ENCODE data around the gene ABHD17C.

ABHD17C gene

DNA sequence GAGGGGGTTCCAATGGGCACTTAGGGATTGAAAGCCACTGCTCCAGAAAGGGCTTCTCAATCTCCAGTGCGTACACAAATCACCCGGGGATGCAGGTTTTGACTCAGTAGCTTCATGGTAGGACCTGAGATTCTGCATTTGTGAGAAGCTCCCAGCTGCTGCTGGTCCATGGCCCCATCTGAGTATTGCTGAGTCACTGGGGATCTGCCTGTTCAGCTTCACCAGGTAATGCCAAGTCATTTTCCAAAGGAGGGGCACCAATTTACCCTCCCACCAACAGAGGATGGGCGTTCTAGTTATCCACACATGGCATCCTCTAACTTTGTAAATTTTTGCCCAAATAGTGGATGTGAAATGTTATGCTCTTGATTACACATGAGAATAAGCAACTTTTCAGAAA, 71.2 kb downstream of the ABHD17C start:
- no peak for DNase-seq (ENCODE audit: low spot score)

DNA sequence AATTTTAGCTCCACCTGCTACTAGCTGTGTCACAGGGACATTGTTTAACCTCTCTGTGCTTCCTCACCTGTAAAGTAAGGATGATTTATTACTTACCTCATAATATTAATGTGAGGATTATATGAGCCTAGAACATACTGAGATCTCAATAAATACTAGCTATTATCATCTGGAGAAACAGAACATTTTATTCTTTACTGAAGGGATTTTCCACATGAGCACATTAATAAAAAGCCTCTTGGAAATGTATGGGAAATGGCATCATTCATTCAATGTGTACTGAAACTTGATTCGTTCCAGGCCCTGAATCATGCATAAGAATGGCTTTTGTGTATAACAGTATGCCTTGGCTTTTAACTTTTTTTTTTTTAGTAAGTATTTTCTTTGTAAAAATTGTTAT, 73.0 kb downstream of the ABHD17C start:
- no peak for DNase-seq (ENCODE audit: low spot score)

DNA sequence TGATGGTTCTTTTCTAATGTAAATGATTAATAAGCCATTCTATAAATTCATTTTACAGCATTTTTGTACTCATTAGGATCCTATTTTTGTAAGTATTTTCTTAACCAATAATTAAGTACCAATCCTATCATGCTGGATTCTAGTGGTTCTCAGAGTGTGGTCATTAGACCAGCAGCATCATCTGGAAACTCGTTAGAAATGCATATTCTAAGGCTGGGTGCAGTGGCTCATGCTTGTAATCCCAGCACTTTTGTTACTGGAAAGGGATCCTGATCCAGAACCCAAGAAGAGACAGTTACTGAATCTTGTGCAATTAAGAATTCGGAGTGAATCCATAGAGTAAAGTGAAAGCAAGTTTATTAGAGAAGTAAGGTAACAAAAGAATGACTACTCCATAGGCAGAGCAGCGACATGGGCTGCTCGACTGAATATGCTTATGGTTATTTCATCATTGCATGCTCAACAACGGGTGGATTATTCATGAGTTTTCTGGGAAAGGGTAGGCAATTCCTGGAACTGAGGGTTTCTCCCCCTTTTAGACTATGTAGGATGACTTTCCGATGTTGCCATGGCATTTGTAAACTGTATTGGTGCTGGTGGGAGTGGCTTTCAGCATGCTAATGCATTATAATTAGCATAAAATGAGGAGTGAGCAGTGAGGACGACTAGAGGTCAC, 74.2 kb downstream of the ABHD17C start:
- no peak for DNase-seq (ENCODE audit: low spot score)

DNA sequence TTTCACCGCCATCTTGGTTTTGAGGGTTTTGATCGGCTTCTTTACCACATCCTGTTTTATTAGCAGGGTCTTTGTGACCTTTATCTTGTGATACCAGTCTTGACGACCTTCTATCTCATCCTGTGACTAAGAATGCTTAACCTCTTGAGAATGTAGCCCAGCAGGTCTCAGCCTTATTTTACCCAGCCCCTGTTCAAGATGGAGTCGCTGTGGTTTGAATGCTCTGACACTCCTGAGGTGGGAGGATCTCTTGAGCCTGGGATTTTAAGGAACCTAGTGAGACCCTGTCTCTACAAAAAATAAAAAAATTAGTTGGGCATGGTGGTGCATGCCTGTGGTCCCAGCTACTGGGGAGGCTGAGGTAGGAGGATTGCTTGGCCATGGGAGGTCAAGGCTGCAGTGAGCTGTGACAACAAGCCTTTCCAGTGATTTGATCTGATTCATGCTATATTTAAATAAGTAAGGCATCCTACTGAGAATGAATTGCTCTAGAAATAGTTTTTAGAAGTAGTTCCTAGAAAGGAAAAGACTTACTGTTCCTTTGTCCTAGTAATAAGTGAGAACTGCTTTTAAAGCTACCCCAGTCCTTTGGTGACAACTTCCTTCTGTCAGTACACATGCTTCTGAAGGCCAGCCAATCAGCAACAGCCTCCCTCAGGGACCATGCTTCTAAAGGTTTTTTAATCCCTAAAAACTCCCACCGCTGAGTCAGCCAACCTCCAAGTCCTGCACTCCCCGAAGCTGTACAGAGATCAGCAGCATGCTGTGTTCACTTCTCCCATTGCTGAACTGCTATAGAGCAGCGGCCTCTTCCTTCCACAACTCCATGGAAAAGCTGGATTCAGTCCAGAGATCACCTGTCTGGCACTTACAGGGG, 75.0 kb downstream of the ABHD17C start:
- no peak for DNase-seq (ENCODE audit: low spot score)

DNA sequence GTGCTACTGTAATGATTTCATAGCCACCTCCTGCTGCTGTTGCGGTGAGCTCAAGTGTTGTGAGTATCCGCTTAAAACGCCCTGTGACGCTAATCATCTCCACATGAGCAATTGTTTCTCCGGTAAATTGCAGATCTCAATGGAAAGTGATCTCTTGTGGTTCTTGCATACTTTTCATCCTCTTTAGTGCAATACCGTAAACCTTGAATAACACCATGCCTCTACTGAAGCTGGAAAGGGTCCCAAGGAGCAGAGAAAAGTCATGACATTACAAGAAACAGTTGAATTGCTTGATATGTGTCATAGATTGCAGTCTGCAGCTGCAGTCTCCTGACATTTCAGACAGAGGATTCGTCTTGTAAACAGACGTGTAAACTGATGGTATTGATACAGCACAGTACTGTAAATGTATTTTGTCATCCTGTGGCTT, 78.0 kb downstream of the ABHD17C start:
- DNase-seq (ENCODE audit: low spot score): no peak

DNA sequence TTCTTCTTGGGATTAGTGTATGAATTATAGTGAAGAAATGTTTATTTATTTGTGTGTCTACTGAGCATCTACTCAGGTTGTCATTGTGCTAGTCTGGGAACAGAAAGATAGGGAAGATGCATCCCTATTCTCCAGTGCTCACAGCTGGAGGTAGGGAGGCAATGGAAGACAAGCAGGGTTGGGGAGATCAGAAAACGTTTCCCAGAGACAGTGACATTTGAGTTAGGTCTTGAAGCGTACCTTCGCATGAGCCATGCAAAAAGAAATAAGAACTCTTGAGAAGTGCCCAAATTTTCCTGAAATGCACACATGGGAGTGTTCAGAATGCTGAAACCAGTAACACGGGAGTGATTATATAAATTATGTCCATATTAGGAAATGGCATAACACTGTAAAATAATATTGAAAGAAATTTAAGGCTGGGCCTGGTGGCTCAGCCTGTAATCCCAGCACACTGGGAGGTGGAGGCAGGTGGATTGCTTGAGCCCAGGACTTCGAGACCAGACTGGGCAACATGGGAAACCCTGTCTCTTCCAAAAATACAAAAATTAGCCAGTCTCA, 78.8 kb downstream of the ABHD17C start:
- no peak for DNase-seq (ENCODE audit: low spot score)

DNA sequence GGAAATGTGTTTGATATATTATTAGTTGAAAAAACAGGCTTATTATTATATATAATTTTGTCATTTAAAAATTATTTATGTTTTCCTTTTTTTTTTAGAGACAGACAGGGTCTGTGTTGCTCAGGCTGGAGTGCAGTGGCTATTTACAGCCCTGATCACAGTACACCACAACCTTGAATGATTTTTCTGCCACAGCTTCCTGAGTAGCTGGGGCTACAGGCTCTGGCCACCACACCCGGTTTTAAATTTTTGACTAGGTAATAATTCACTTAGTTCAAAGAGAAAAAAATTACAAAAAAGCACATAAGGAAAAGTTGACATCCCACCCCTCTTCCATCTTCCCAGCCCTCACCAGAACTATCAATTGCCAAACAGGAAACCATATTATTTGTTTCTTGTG, 79.4 kb downstream of the ABHD17C start:
- DNase-seq (ENCODE audit: low spot score): no peak

DNA sequence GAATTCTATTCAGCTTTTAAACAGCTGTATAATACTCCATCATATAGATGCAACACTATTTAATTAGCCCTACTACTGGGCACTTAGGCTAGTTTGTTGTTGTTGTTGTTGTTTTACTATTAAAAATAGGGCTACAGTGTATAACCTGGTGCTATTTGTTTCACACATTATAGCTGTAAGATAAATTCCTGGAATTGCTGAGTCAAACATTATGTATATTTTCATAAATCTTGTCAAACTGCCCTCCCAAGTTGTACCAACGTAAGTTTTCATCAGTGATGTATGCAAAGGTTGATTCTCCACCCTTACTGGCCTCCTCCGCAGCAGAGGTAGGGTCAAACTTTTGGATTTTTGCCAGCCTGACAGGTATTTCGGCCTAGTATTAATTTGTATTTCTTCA, 80.2 kb downstream of the ABHD17C start:
- no peak for DNase-seq (ENCODE audit: low spot score)

DNA sequence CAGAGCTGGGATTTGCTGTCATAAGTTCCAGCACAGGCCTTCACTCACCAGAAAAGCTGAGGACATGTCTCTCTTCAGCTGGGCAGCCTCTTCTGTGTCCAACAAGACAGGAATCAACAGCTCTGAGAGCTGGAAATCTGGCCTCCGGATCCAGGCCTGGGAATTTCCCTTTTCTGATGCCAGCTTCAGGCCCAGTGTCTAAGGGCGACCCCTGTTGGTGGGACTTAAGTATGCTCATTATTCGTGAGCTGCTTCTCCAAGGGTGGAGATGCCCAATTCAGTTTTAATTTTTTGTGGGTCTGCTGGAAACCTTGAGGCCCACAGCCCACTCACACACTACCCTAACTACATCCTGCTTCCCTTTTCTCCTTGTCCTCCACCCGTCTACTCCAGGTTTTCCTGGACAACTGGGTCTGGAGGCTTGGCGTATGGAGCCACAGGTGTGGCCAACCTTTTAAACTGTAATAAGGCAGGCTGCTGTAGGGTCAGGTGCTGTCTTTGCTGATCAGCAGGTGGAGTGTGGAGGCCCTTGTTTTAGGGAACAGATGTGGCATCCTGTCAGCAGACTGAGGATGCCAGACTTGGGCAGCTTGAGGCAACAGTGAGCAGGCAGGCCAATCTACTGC, 81.4 kb downstream of the ABHD17C start:
- peak; percentile 87 for DNase-seq (ENCODE audit: low spot score)

DNA sequence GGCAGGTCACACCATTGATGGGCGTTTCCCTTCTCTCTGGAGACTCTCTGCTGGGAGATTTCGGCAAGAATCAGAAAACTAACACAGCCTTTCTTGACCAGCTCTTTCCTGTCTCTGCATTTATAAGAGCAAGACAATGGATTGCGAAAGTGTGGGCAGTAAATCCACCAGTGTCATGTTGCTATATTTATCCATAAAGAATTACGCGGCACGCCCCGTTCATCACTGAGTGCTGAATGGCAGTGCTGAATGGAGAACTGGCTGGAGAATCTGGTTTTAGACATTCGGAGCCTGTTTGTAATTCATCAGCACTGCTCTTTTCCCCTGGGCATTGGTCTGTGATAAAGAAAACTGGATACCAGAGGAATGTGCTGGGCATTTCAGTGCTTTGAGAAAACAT, 82.0 kb downstream of the ABHD17C start:
- no peak for DNase-seq (ENCODE audit: low spot score)

DNA sequence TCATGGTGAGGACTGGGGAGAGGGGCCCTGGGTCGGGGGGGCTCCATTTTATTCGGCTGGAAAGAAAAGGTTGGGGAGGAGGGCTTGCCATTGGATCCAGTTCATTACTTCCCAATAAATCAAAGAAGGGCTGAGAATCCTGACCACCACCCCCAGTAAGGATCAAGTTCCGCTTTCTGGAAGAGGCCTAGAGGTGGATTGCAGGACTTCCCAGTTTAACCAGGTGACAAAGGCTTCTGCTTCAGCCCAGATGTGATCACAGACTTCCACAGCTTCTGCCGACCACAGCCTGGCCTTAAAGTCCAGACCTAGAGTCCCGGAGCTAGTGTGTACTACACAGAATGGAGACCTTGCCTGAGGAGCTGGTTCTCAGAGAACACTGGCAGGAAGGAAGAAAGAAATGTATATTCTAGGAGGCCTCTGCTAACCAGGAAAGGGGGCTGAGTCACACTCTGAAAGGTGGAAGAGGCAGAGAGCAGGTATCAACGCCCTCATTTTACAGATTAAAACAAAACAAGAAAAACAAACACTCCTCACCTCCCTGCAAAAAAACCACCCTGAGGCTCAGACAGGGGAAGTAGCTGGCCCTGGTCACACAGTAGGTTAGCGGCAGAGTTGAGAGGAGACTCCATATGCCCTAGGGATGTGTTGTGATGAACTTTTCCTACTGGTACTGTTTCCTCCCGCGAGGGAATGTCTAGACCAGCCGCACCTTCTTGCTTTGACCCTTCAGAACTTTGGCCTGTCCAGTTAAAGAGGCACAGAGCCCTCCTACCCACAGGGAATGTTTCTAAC, 82.9 kb downstream of the ABHD17C start:
- no peak for DNase-seq (ENCODE audit: low spot score)

DNA sequence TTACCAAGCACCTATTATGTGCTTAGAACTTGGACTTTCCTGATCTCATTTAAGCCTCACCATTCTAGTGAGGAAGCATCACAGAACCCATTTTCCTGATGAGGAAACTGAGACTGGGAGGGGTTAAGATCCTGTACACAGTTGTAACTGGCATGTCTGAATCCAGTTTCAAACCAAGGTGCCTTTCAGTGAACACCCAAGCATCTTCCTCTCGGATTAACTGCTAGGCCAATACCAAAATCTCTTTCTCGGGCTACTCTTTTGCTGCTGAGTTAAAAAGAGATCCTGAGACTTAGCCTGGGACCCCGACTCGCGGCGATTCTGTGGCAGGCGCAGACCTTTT, 83.5 kb downstream of the ABHD17C start:
- DNase-seq (ENCODE audit: low spot score): no peak

DNA sequence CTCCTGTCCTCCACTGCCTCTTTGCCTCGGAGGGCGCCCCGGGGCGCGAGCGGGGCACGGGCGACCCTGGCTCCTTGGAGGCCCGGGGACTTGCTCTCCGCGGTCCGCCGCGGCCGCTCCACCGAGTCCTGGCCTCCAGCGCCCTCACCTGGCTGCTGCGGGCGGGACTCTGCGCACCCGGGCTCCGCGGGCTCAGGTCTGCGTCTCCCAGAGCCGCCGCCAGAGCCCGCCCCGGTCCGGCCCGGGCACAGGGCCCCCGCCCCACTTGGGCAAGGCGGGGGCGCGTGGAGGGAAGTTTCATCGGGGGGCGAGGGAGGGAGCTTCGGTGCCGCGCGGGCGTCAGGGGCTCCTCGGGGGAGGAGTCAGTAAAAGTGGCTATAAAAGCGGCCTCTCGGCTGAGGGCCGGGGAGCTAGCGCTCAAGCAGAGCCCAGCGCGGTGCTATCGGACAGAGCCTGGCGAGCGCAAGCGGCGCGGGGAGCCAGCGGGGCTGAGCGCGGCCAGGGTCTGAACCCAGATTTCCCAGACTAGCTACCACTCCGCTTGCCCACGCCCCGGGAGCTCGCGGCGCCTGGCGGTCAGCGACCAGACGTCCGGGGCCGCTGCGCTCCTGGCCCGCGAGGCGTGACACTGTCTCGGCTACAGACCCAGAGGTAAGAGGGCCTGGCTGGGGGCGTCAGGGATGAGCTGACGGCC, 84.0 kb downstream of the ABHD17C start, which contains the start of gene CEMIP:
CEMIP (plus strand) TSS at position 407 of the 694 bp plus-strand sequence. CDS start 94,510 bp downstream, outside the sequence.
- DNase-seq (ENCODE audit: low spot score): peak; percentile 86

DNA sequence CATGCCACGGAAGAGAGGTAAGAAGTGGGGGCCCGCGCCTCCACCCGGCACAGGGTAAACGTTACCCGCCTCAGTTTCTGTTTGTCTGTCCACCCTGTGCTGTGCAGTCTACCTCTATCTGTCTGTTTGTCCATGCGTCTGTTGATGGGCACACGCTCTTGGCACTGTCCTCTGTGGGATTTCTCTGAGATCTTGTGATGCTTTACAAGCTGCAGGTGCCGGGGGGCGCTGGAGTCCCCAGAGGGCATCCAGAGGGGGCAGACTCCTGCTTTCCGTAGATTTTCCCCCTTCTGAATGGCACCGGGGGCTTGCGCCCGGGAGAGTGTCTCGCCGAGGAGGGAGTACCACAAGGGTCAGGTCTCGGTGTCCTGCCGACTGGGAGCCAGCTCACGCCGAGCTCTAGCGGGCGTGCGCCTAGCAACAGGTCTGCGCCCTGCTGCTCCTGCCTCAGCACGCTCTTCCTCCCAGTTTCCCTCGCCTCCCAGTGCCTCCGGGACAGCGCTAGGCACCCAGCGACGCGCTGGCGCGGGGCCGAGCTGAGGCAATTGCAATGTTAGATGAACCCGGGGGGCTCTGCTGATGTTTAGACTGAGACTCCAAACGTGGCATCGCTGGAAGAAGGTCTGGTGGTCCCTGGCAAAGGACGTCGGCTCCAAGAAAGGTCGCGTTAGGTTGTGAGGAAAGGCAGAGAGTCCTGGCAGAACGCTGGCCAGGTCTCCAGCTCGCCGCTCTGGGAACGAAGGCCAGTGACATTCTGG, 84.7 kb downstream of the ABHD17C start:
- DNase-seq (ENCODE audit: low spot score): no peak

DNA sequence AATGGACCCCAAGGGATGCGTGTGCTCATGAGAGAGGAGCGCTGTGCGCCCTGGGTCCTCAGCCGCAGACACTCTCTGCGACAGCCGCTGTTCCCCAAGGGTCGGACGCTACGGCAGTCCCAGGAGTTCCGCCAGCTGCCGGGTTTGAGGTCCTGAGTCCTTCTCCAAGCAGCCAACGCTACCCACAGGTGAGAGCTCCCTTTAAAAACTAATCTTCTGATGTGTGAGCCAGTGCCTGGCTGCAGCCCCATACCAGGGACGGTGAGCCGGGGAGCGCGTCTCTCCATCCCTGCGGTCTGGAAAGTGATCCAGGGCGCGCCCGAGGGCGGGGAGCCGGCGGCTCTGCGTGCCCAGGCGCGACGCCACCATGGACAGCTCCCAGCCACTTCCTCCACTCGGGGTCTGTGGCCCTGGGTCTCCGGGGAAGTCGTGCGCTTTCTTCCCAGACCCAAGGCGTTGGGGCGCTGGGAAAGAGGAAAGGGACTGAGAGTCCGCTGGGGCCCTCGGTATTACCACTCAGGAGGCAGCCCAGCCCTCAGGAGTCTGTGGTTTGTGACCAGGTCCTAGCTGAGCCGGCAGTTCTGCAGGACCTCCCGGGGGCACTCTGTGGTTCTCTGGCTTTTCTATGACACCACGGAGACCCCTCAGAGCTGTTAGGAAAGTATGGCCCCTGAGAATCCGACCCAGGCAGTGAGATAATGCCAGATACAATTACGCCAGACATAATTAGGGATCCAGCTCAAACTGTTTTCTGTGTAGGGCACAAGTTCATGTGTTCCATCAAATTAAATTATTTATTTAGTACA, 85.5 kb downstream of the ABHD17C start:
- DNase-seq (ENCODE audit: low spot score): peak; percentile 59

DNA sequence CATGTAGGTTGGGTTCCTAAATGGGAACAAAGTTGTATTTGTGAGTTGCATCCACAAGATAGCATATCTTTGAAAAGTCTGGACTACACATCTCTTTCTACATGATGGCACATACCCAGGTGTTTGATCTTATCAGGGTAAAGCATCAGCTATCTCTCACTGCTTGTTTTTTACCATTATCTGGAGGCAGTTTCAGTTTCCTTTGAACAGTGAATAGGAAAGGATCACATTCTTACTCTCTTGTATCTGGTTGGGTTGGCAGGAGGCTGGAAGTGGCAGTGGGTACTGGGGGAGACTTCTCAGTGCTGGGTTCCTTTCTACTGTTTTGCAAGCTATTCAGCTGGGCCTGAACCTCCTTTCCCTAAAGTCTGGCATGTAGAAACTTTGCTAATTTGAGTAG, 88.2 kb downstream of the ABHD17C start:
- DNase-seq (ENCODE audit: low spot score): no peak

DNA sequence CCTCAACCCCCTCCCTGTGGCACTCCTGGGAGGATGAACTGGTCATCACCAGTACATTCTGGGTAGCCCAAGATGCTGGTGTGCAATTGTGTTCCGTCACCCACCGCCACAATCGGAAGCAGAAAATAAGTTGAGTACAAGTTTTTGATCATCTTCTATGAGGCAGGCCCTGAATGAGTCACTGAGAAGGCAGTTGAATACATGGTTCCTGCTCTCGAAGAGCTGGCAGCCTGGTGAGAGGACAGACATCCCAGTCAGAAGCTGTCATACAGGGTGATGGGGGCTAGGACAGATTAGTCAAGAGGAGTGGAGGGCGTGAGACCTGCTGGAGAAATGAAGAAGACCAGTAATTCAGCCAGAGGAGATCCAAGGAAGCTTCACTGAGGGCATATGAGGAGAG, 90.2 kb downstream of the ABHD17C start:
- no peak for DNase-seq (ENCODE audit: low spot score)

DNA sequence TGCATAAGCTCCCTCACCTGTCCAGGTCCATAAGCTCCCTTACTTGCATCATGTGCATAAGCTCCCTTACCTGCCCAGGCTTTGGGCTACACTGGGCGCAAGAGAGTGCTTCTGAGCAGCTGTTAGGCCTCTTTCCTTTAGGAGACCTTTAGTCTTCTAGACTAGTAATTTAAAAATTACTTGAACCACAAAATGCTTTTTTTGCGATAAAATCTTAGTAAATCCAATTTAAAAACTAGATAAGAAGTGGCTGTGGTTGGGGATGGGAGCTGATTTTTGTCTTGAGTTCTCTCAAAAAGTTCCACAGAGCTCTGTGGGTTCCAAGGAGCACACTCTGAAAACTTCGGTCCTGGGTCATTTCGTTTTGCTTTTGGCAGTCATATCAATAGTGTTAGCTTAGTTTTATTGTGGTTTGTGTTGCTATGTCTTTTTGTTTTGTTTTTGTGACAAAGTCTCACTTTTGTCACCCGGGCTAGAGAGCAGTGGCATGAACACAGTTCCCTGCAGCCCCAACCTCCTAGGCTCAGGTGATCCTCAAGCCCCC, 90.8 kb downstream of the ABHD17C start:
- no peak for DNase-seq (ENCODE audit: low spot score)

DNA sequence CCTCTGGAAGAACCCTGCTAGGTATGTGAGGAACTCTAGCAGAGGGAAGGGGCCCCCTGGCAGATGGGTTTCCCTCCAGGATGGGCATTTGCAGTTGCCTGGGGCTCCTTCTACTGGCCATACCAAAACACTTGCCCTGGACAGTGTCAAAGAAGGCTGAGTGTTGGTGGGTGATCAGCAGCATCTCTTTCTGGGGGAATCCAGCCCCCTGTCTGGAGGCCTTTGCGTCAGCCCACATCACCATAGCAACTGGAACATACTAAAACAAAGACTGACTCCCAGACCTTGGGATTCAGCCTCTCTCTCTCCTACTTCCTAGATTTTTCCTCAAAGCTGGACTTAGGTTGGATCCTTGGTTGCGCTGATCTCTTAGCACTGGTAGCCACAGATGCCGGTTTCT, 92.2 kb downstream of the ABHD17C start:
- no peak for DNase-seq (ENCODE audit: low spot score)

All from HuH-7.5 (cell line).